Activated naive CD8-positive, alpha-beta T cell treated with anti-CD3 and anti-CD28 coated beads, Interleukin-2, amount 50 U/mL, for 16 hours (primary cell): ENCODE data around the gene GPI.

Experiments
- DNase-seq: peaks from one replicate; pipeline ENCODE4 v3.0.0-alpha.2; 2020; ENCODE audit warnings: low read depth, low spot score

Gene GPI

GRCh38 chr19:34341935-34342680 is 22.9 kb upstream of the GPI start:
- no peak for DNase-seq

GRCh38 chr19:34343751-34344150 is 21.2 kb upstream of the GPI start:
- no peak for DNase-seq

- DNase-seq: peak; percentile 44
Observed at GRCh38 chr19:34345947-34346351, 19.0 kb upstream of the GPI start.

GRCh38 chr19:34347561-34348165 is 17.3 kb upstream of the GPI start:
- no peak for DNase-seq

GRCh38 chr19:34348899-34349487 is 16.0 kb upstream of the GPI start:
- DNase-seq: no peak

GRCh38 chr19:34350161-34350561 is 14.8 kb upstream of the GPI start:
- DNase-seq: peak; percentile 38

- DNase-seq: no peak
Observed at GRCh38 chr19:34351382-34351826, 13.6 kb upstream of the GPI start.

- DNase-seq: no peak
Observed at GRCh38 chr19:34353546-34353945, 11.4 kb upstream of the GPI start.

- DNase-seq: no peak
Observed at GRCh38 chr19:34355201-34355600, 9.8 kb upstream of the GPI start.

GRCh38 chr19:34356875-34357274 is 8.1 kb upstream of the GPI start:
- no peak for DNase-seq

GRCh38 chr19:34357431-34357830 is 7.6 kb upstream of the GPI start:
- no peak for DNase-seq

GRCh38 chr19:34359140-34359953 is 5.6 kb upstream of the GPI start:
- peak; percentile 95 for DNase-seq

- no peak for DNase-seq
Observed at GRCh38 chr19:34359954-34360315, 5.1 kb upstream of the GPI start.

GRCh38 chr19:34360354-34360909 is 4.6 kb upstream of the GPI start:
- DNase-seq: no peak

- DNase-seq: no peak
Observed at GRCh38 chr19:34362679-34363069, 2.3 kb upstream of the GPI start.

GRCh38 chr19:34363094-34363493 is 1.9 kb upstream of the GPI start:
- DNase-seq: no peak

- DNase-seq: no peak
Observed at GRCh38 chr19:34363930-34364329, 1.1 kb upstream of the GPI start.

GRCh38 chr19:34364462-34364829 is 550 bp upstream of the GPI start:
- DNase-seq: no peak

GRCh38 chr19:34365463-34366401 is 736 bp downstream of the GPI start:
- no peak for DNase-seq

GRCh38 chr19:34366738-34367623 is 2.0 kb downstream of the GPI start:
- no peak for DNase-seq
